ENCODE measurements around the gene CNMD.
"Not testable (repeated sequence)": the region's sequence is repeated elsewhere in the genome, so short reads cannot be mapped to it uniquely, and the experiment has no call there.

The CNMD gene

GRCh38 chr13:52743988-52744387, 4.4 kb upstream of the CNMD start:
- DNase-seq (ENCODE audit: low read depth) = no peak

- no peak for DNase-seq (ENCODE audit: low read depth)
Measured at GRCh38 chr13:52743569-52743968, 3.9 kb upstream of the CNMD start.

- DNase-seq (ENCODE audit: low read depth) = no peak
Measured at GRCh38 chr13:52738719-52739467, 727 bp downstream of the CNMD start.

- DNase-seq (ENCODE audit: low read depth) = no peak
Measured at GRCh38 chr13:52737965-52738364, 1.7 kb downstream of the CNMD start.

GRCh38 chr13:52737451-52737850, 2.2 kb downstream of the CNMD start:
- DNase-seq (ENCODE audit: low read depth) = no peak

- no peak for DNase-seq (ENCODE audit: low read depth)
Measured at GRCh38 chr13:52736891-52737290, 2.7 kb downstream of the CNMD start.

- DNase-seq (ENCODE audit: low read depth) = no peak
Measured at GRCh38 chr13:52734075-52734623, 5.5 kb downstream of the CNMD start.

GRCh38 chr13:52726258-52726657, 13.4 kb downstream of the CNMD start:
- no peak for DNase-seq (ENCODE audit: low read depth)

- no peak for DNase-seq (ENCODE audit: low read depth)
Measured at GRCh38 chr13:52725302-52725701, 14.3 kb downstream of the CNMD start.

GRCh38 chr13:52723181-52723580, 16.4 kb downstream of the CNMD start:
- no peak for DNase-seq (ENCODE audit: low read depth)

- not testable (repeated sequence) for DNase-seq (ENCODE audit: low read depth)
Measured at GRCh38 chr13:52721356-52721755, 18.3 kb downstream of the CNMD start.

GRCh38 chr13:52720904-52721303, 18.7 kb downstream of the CNMD start:
- not testable (repeated sequence) for DNase-seq (ENCODE audit: low read depth)

- DNase-seq (ENCODE audit: low read depth) = no peak
Measured at GRCh38 chr13:52713894-52714293, 25.7 kb downstream of the CNMD start.

GRCh38 chr13:52712385-52712784, 27.2 kb downstream of the CNMD start:
- no peak for DNase-seq (ENCODE audit: low read depth)

GRCh38 chr13:52711286-52711685, 28.3 kb downstream of the CNMD start:
- DNase-seq (ENCODE audit: low read depth) = no peak

- not testable (repeated sequence) for DNase-seq (ENCODE audit: low read depth)
Measured at GRCh38 chr13:52708266-52708665, 31.4 kb downstream of the CNMD start.

GRCh38 chr13:52707375-52707774, 32.2 kb downstream of the CNMD start:
- no peak for DNase-seq (ENCODE audit: low read depth)

GRCh38 chr13:52706081-52706480, 33.5 kb downstream of the CNMD start:
- no peak for DNase-seq (ENCODE audit: low read depth)

- DNase-seq (ENCODE audit: low read depth) = no peak
Measured at GRCh38 chr13:52703482-52703881, 36.1 kb downstream of the CNMD start.

GRCh38 chr13:52701728-52702465, 37.7 kb downstream of the CNMD start:
- DNase-seq (ENCODE audit: low read depth) = no peak

GRCh38 chr13:52696566-52696965, 43.1 kb downstream of the CNMD start:
- no peak for DNase-seq (ENCODE audit: low read depth)

- DNase-seq (ENCODE audit: low read depth) = peak; percentile 24
Measured at GRCh38 chr13:52695856-52696255, 43.8 kb downstream of the CNMD start.

GRCh38 chr13:52686376-52686775, 53.2 kb downstream of the CNMD start:
- DNase-seq (ENCODE audit: low read depth) = no peak
